GM18502 (cell line): ENCODE data around the gene ZNF516.
"Not testable (repeated sequence)": the region's sequence is repeated elsewhere in the genome, so short reads cannot be mapped to it uniquely, and the experiment has no call there.

Source experiments
- ATAC-seq: cut with Tn5 transposase; IDR thresholded peaks from one replicate; pipeline ENCODE4 v1.9.1; 2021; ENCODE audit warnings: mild to moderate bottlenecking; ENCODE audit not compliant: unreplicated experiment, poor library complexity

Gene ZNF516

DNA sequence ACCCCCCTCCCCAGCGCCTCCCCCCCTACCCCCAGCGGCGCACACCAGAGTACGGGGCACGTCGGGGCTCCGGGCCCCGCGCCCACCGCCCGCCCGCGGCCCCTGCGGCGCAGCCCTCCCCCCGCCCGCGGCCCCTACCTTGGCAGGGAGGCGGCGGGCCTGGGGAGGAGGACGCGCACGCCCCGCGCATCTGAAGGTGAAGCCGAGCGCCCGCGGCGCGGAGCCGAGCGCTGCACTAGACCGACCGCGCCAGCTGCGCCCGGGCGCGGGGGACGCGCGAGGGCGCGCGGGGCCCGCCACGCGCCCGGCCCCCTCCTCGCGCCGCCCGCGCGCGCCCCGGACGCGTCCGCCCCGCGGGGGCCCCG lies at the start of gene ZNF516:
Gene ZNF516, minus strand, starts transcription at position 237 of the 365 bp plus-strand sequence. CDS start 52,188 bp downstream, outside the sequence.
- peak; percentile 19 for ATAC-seq

DNA sequence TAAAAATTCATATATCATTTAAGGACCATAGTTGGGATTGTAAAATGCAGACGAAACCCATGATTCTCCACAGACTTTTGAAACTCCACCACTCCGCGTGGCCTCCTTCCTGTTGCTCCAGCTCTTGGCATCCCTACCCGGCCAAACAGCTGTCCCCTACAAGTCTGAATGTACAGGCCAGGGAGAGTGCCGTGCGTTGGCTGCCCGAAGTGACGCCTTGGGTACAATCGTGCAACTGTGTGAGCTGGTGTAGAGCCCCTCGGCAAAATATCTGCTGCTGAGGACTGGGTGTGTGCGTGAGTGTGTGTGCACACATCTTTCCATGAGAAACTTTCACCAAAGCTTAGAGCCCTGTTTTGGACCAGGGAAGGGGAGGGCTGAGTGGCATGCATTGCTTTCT lies 43.8 kb upstream of the ZNF516 start:
- no peak for ATAC-seq

GRCh38 chr18:76537621-76538020 lies 42.6 kb upstream of the ZNF516 start:
- ATAC-seq = no peak

DNA sequence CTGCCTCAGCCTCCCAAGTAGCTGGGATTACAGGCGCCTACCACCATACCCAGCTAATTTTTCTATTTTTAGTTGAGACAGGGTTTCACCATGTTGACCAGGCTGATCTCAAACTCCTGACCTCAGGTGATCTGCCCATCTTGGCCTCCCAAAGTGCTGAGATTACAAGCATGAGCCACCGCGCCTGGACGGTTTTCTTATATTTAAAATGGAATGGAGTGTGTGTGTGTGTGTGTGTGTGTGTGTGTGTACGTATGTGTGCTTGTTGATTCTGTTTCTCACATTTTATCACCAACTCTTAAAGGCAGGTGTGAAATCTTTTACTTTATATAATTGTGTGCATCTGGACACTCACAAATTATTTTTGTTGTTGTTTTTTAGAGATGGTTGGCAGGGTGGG lies 41.6 kb upstream of the ZNF516 start:
- ATAC-seq = not testable (repeated sequence)

GRCh38 chr18:76532875-76533274 lies 37.8 kb upstream of the ZNF516 start:
- ATAC-seq = no peak

GRCh38 chr18:76530846-76531245 lies 35.8 kb upstream of the ZNF516 start:
- ATAC-seq = no peak

DNA sequence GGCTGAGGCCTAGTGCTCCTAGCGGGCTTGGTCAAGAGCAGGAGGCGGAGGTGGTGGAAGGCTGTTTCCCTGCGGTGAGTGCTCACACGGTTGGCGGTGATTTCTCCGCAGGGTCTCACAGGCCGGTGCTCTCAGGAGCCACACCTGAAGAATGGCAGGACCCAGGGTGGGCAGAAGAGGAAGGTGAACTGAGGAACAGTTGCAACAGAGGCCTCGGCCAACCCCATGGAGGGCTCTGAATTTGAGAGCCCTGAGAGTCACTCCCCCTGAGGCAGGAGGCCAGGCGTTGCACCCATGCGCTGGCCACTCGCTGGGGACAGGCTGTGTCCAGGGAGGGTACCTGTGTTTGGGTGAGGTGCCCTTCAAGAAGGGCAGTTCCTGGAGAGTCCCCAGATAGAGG lies 35.3 kb upstream of the ZNF516 start:
- ATAC-seq = no peak

- ATAC-seq = no peak
Observed at GRCh38 chr18:76529433-76529811, 34.4 kb upstream of the ZNF516 start.

DNA sequence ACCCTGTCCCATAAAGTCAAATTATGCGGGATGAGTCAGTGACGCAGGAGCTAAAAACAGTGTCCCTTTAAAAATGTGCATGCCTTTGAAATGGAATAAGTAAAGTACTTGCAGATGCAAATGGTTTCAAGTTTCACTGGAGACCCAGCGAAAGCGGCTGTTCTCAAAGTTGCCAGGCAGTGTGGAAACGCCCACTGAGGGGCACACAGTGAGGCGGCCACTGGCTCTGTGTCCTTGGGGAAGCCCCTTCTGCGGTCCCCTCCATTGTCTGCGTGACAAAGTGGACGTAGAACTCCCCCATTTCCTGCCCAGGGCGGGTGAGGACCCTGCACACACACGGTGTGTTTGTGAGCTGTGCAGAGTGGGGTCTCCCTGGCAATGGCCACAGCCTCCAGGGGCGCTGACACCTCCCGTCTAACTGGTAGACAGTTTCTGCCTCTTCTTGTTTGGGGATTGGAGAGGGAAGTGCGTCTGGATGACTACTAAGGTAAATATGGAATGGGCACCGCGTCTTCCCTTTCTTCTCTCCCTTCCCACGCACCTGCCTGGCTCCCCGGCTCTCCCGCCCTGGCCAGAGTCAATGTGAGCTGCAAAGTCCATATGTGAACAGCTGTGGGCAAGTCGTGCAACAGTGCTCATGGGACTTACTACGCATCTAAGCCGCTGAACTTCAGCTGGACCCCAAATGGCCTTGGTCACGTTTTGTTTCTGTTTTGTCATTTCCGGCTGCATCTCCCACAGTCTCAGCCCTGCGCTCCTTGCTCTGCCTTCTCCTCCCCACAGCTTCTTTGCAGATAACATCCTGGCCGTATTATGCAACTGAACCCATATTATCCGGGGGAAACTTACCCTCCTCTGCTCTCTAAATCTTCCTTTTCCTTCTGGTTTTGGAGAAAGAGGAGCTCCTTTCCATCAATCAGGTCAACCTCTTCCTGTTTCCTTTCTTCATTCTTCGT lies 33.7 kb upstream of the ZNF516 start:
- ATAC-seq = no peak

DNA sequence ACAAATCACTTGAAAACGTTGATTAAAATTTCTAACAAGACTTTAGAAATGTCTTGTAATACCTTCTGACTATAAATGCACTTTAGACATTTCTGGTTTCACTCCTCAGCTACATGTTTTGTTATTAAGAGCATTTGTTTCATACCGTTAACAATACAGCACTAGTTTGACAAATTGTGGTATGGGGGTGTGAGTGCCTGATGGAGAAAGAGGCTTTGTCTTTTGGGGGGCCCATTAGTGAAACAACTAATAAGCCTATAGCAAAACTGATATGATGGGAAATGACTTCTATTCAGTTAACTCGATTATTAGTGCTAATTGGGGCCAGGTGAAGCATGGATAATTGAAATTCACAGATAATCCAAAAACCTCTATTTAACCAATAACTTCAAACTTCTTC lies 30.9 kb upstream of the ZNF516 start:
- no peak for ATAC-seq

- ATAC-seq = no peak
Observed at GRCh38 chr18:76524900-76525698, 30.1 kb upstream of the ZNF516 start.

DNA sequence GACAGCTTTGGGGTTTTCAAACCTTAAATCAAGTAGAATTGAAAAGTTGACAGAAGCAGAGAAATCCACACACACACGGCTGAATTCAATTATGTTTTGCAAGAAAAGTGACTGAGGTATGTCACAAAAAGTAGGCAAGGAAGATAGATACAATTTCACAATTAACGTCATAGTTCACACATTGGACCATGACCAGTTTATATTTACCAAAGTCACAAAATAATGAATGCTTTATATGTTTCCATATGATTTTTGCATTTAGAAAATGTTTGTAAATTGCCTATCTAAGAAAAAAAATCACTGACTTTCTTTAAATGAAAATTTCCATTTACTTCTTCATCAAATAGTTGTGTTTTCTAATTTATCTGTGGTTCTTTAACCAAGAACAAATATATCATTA lies 29.4 kb upstream of the ZNF516 start:
- no peak for ATAC-seq

DNA sequence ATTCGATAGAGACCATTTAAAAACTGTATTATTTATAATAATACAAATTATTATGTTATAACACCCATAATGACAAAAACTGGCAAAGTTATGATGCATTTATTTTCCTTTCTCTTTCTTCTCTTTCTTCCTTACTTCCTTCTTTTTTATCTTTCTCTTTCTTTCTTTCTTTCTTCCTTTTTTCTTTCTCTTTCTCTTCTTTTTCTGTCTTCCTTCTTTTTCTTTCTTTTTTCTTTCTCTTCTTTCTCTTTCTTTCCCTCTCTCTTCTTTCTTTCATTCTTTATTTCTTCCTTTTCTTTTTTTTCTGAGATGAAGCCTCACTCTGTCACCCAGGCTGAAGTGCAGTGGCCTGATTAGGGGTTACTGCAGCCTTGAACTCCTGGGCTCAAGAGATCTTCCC lies 27.5 kb upstream of the ZNF516 start:
- ATAC-seq = no peak

DNA sequence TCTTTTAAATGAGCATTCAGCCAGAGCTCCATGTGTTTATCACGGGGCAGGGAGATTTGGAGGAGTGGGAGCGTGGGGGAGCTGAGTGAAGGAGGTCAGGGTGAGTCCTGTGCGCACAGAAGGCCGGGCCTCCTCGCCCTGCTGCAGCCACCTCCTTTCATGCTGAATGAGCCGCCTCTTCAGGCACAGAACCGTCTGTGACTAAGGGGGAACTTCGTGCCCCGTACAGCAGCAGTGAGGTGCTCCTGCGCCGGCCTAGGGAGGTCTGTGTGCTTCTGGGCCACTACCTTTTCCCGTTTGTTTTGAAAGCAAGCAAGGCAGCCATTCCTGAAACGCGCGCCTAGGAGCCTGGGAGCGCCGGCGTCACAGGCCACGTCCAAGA lies 27.1 kb upstream of the ZNF516 start:
- no peak for ATAC-seq

DNA sequence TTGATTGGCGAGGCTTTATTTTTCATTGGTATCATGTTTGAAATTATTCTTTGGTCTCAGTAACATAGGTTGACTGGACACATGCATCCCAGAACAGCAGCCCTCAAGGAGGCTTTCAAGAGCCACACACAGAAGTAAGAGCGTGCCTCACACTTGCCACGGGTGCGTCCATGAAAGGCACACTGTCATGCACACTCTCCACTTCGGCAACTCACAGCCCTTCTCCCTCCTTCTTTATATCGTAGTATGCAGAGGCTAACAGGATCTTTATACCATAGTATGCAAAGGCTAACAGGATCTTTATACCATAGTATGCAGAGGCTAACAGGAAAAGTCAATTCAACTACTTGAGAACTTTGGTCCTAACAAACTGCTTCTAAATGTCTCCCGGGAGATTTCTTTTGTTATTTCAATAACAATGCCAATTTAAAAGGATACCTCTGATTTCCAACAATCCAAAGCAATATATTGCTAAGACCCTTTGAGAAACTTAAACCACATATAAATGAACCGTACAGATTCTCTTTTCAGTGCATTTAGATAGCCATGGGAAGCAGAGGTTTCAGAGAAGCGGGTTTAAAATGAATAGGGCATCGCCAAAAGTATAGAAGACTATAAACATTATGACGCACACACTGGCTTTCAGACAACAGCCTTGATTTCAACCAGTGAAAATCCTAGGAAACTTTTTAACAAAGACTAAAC lies 26.5 kb upstream of the ZNF516 start:
- no peak for ATAC-seq

DNA sequence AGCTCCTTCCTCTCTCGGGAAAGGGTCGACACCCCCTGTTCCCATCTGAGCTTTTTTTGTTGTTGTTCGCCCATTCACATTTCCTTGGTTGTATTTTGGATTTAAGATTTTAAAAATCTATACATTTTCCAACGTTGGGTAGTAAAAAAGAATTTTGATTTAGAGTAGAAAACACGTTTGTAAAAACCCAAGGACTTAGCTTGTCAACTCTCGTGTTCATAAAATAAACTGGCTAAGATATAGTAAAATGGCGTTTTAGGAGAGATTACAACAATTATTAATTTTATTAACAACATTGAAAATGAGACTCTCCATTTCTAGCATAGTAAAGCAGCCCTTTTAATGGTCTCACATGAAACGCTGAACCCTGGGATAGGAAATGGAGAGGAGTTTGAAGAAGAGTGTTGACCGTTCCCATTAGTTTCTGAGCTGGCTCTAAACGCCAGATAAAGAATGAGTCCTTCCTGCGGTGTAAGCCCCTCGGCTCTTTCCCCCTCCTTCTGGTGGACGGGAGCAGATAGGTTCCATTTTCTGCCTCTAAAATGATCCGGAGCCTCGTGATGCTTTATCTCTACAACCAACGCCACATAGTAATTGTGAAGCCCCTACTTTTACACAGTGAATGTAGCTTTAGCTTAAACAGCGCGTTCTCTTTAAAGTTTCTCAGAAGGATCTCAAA lies 24.0 kb upstream of the ZNF516 start:
- no peak for ATAC-seq

GRCh38 chr18:76518123-76518859 lies 23.2 kb upstream of the ZNF516 start:
- no peak for ATAC-seq

- ATAC-seq = no peak
Observed at GRCh38 chr18:76515576-76515975, 20.5 kb upstream of the ZNF516 start.

DNA sequence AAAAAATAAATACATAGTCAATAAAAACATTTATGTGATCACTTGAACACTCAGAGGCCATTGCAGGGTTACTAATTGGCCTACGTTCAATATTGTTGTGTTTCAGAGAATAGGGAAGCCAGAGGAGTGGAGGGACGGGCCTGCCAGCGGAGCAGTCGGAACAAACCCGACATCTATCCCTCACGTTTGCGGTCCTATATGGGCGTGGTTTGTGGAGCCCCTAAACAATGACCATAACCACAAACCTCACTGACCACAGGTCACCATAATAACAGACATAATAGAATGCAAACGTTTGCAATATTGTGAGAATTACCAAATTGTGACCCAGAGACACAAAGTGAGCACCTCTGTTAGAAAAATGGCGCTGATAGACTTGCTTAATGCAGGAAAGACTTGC lies 19.5 kb upstream of the ZNF516 start:
- no peak for ATAC-seq
